NCI-H187 treated with DMSO at 0.1 percent for 48 hours (cell line): ENCODE results near the gene RFLNA.

Experiments
- DNase-seq: peaks from one replicate; lab custom pipeline; 2025; lab: John Stamatoyannopoulos, UW

Gene RFLNA

GRCh38 chr12:124294780-124295341, at the start of gene RFLNA:
Gene RFLNA (plus strand): TSS chr12:124295093. CDS start chr12:124295430, 337 bp downstream.
- DNase-seq = no peak

- DNase-seq = no peak
Measured at GRCh38 chr12:124247331-124247730, 47.6 kb upstream of the RFLNA start.

GRCh38 chr12:124248941-124249825, 45.7 kb upstream of the RFLNA start:
- DNase-seq = peak; percentile 3

GRCh38 chr12:124251186-124251585, 43.7 kb upstream of the RFLNA start:
- no peak for DNase-seq

GRCh38 chr12:124252964-124253363, 41.9 kb upstream of the RFLNA start:
- DNase-seq = no peak

- DNase-seq = no peak
Measured at GRCh38 chr12:124254126-124254525, 40.8 kb upstream of the RFLNA start.

GRCh38 chr12:124259154-124260066, 35.5 kb upstream of the RFLNA start:
- DNase-seq = no peak

- no peak for DNase-seq
Measured at GRCh38 chr12:124261885-124262284, 33.0 kb upstream of the RFLNA start.

GRCh38 chr12:124264089-124264795, 30.7 kb upstream of the RFLNA start:
- DNase-seq = no peak

- no peak for DNase-seq
Measured at GRCh38 chr12:124264879-124265278, 30.0 kb upstream of the RFLNA start.

- DNase-seq = no peak
Measured at GRCh38 chr12:124267205-124267778, 27.6 kb upstream of the RFLNA start.

GRCh38 chr12:124270671-124271070, 24.2 kb upstream of the RFLNA start:
- DNase-seq = no peak

- DNase-seq = no peak
Measured at GRCh38 chr12:124273630-124274029, 21.3 kb upstream of the RFLNA start.

- no peak for DNase-seq
Measured at GRCh38 chr12:124276337-124276736, 18.6 kb upstream of the RFLNA start.

GRCh38 chr12:124277394-124278241, 17.3 kb upstream of the RFLNA start:
- no peak for DNase-seq

- no peak for DNase-seq
Measured at GRCh38 chr12:124278389-124279101, 16.3 kb upstream of the RFLNA start.

GRCh38 chr12:124279315-124279714, 15.6 kb upstream of the RFLNA start:
- no peak for DNase-seq

GRCh38 chr12:124279846-124280360, 15.0 kb upstream of the RFLNA start:
- no peak for DNase-seq

- DNase-seq = no peak
Measured at GRCh38 chr12:124281309-124281708, 13.6 kb upstream of the RFLNA start.

GRCh38 chr12:124282287-124282686, 12.6 kb upstream of the RFLNA start:
- no peak for DNase-seq
